H9 (cell line): ENCODE measurements around the gene ADAMTS15. TPM values are rescaled to one million over a fixed set of nuclear protein-coding genes. Genes with fewer than 3 reads are reported as not detected.

ENCODE experiments used
- DNase-seq: peaks from one replicate; pipeline ENCODE4 v3.0.0-alpha.2; 2017
- H2AFZ ChIP-seq: one replicate; pipeline ENCODE4 v1.6.1; 2013; ENCODE audit warnings: mild to moderate bottlenecking, low read length, control low read depth, moderate library complexity
- H2AK5ac ChIP-seq: 2 replicates; pipeline ENCODE4 v1.6.1; 2013; ENCODE audit warnings: low read length, control low read depth, mixed read lengths; ENCODE audit not compliant: insufficient read length
- H2BK120ac ChIP-seq: one replicate; pipeline ENCODE4 v1.6.1; 2013; ENCODE audit warnings: low read depth, mild to moderate bottlenecking, low read length, control low read depth, inconsistent platforms; ENCODE audit not compliant: poor library complexity, severe bottlenecking
- H2BK12ac ChIP-seq: 2 replicates; pipeline ENCODE4 v1.6.1; 2013; ENCODE audit warnings: low read length, control low read depth, mixed read lengths, low read depth; ENCODE audit not compliant: insufficient read length
- H2BK15ac ChIP-seq: 2 replicates; pipeline ENCODE4 v1.6.1; 2013; ENCODE audit warnings: low read depth, low read length, control low read depth
- H2BK20ac ChIP-seq: one replicate; pipeline ENCODE4 v1.6.1; 2013; ENCODE audit warnings: low read depth, mild to moderate bottlenecking, low read length, control low read depth, inconsistent platforms; ENCODE audit not compliant: poor library complexity, severe bottlenecking
- H2BK5ac ChIP-seq: 2 replicates; pipeline ENCODE4 v1.6.1; 2013; ENCODE audit warnings: low read length, control low read depth, mixed read lengths; ENCODE audit not compliant: insufficient read length
- H3K14ac ChIP-seq: 2 replicates; pipeline ENCODE4 v1.6.1; 2013; ENCODE audit warnings: low read length, control low read depth; ENCODE audit not compliant: insufficient read depth
- H3K18ac ChIP-seq: 2 replicates; pipeline ENCODE4 v1.6.1; 2013; ENCODE audit warnings: low read depth, mild to moderate bottlenecking, mixed read lengths, low read length, control low read depth; ENCODE audit not compliant: insufficient read length
- H3K23ac ChIP-seq: 2 replicates; pipeline ENCODE4 v1.6.1; 2013; ENCODE audit warnings: low read length, control low read depth, mixed read lengths, low read depth; ENCODE audit not compliant: insufficient read length
- H3K23me2 ChIP-seq: 2 replicates; pipeline ENCODE4 v1.6.1; 2013; ENCODE audit warnings: low read depth, mild to moderate bottlenecking, mixed read lengths, low read length, control low read depth; ENCODE audit not compliant: insufficient read length, poor library complexity, severe bottlenecking
- H3K27ac ChIP-seq: 2 replicates; pipeline ENCODE4 v1.5.1; 2013; ENCODE audit warnings: low read length, control low read depth, mixed read lengths, low read depth; ENCODE audit not compliant: insufficient read length
- H3K27me3 ChIP-seq: 2 replicates; pipeline ENCODE4 v1.6.1; 2013; ENCODE audit warnings: low read length, control low read depth, inconsistent platforms; ENCODE audit not compliant: insufficient read depth
- H3K4ac ChIP-seq: 2 replicates; pipeline ENCODE4 v1.6.1; 2013; ENCODE audit warnings: low read depth, mild to moderate bottlenecking, control low read depth, inconsistent platforms, low read length, moderate library complexity
- H3K4me1 ChIP-seq: 2 replicates; pipeline ENCODE4 v1.6.1; 2013; ENCODE audit warnings: low read length, control low read depth, inconsistent platforms; ENCODE audit not compliant: insufficient read depth
- H3K4me2 ChIP-seq: 2 replicates; pipeline ENCODE4 v1.6.1; 2013; ENCODE audit warnings: low read length, control low read depth, mixed read lengths; ENCODE audit not compliant: insufficient read length, insufficient read depth
- H3K56ac ChIP-seq: 2 replicates; pipeline ENCODE4 v1.6.1; 2013; ENCODE audit warnings: low read depth, mild to moderate bottlenecking, mixed read lengths, low read length, control low read depth; ENCODE audit not compliant: insufficient read length
- H3K79me1 ChIP-seq: 2 replicates; pipeline ENCODE4 v1.6.1; 2013; ENCODE audit warnings: low read depth, mild to moderate bottlenecking, moderate library complexity, low read length, control low read depth, inconsistent platforms; ENCODE audit not compliant: insufficient read depth, poor library complexity, severe bottlenecking
- H3K79me2 ChIP-seq: 2 replicates; pipeline ENCODE4 v1.6.1; 2013; ENCODE audit warnings: low read length, control low read depth, inconsistent platforms; ENCODE audit not compliant: insufficient read depth
- H3K9ac ChIP-seq: 2 replicates; pipeline ENCODE4 v1.6.1; 2013; ENCODE audit warnings: low read length, control low read depth, mixed read lengths; ENCODE audit not compliant: insufficient read length; ENCODE audit errors: extremely low read depth
- H3K9me3 ChIP-seq: one replicate; pipeline ENCODE4 v1.6.1; 2013; ENCODE audit warnings: low read depth, low read length, inconsistent platforms; ENCODE audit not compliant: control insufficient read depth
- H3T11ph ChIP-seq: one replicate; pipeline ENCODE4 v1.6.1; 2013; ENCODE audit warnings: mild to moderate bottlenecking, low read length, control low read depth, inconsistent platforms
- H4K20me1 ChIP-seq: one replicate; pipeline ENCODE4 v1.6.1; 2013; ENCODE audit not compliant: control insufficient read depth, insufficient read length, insufficient read depth
- H4K5ac ChIP-seq: 2 replicates; pipeline ENCODE4 v1.6.1; 2013; ENCODE audit warnings: low read depth, mild to moderate bottlenecking, mixed read lengths, low read length, control low read depth; ENCODE audit not compliant: insufficient read length
- H4K8ac ChIP-seq: replicated peaks from 2 replicates; pipeline ENCODE4 v1.6.1; 2013; ENCODE audit warnings: low read length, control low read depth, mixed read lengths, low read depth; ENCODE audit not compliant: insufficient read length
- H4K91ac ChIP-seq: 2 replicates; pipeline ENCODE4 v1.6.1; 2013; ENCODE audit warnings: low read depth, mild to moderate bottlenecking, moderate library complexity, mixed read lengths, low read length, control low read depth; ENCODE audit not compliant: insufficient read length
- H3K27ac Mint-ChIP-seq, 3 experiments: 2 replicates in 2 of 3; 3 replicates in 1 of 3; pipeline ENCODE4 v1.8.0; 2020 to 2021; ENCODE audit warnings: mixed read lengths in 3 of 3, mild to moderate bottlenecking in 1 of 3, moderate library complexity in 1 of 3
- H3K27me3 Mint-ChIP-seq: 2 replicates; pipeline ENCODE4 v1.8.0; 2021; ENCODE audit warnings: low read depth, mild to moderate bottlenecking, moderate library complexity, mixed read lengths
- H3K36me3 Mint-ChIP-seq, 3 experiments: 2 replicates in 2 of 3; 3 replicates in 1 of 3; pipeline ENCODE4 v1.8.0; 2020 to 2021; ENCODE audit warnings: low read depth in 3 of 3, mixed read lengths in 3 of 3; ENCODE audit not compliant: insufficient read depth in 1 of 3
- H3K4me1 Mint-ChIP-seq, 2 experiments: 2 replicates each; pipeline ENCODE4 v1.8.0; 2020; ENCODE audit warnings: mixed read lengths in 2 of 2
- H3K4me3 Mint-ChIP-seq, 2 experiments: 2 replicates in 1 of 2; 3 replicates in 1 of 2; pipeline ENCODE4 v1.8.0; 2020 to 2021; ENCODE audit warnings: mild to moderate bottlenecking in 2 of 2, mixed read lengths in 2 of 2, moderate library complexity in 1 of 2
- H3K9me3 Mint-ChIP-seq, 2 experiments: 2 replicates in 1 of 2; 3 replicates in 1 of 2; pipeline ENCODE4 v1.8.0; 2020; ENCODE audit warnings: mild to moderate bottlenecking in 2 of 2, mixed read lengths in 2 of 2, moderate library complexity in 1 of 2
- WGBS: extraction: QIAGEN DNeasy Blood & Tissue Kit; methylation state at CpG from one replicate; pipeline ENCODE4 v1.1.7; 2013; ENCODE audit warnings: missing lambda C conversion rate, low lambda C conversion rate, mixed read lengths; ENCODE audit not compliant: insufficient read length; ENCODE audit errors: extremely low coverage; 5-methylcytosine and 5-hydroxymethylcytosine counted together
- total RNA-seq: library from RNA; stranded (reverse); gene quantifications from 2 replicates; pipeline ENCODE4 v1.2.1, GENCODE V29; 2021
- TF ChIP-seq, protein P1 (sequence below): fragments of 200-600 bp; sonication (generic); conservative IDR thresholded peaks from 3 replicates; pipeline ENCODE4 v1.8.0; 2021; ENCODE audit warnings: antibody characterized with exemption, mild to moderate bottlenecking

ADAMTS15 gene
- total RNA-seq, 1 experiment from 2014 or later = 1.3 TPM

DNA sequence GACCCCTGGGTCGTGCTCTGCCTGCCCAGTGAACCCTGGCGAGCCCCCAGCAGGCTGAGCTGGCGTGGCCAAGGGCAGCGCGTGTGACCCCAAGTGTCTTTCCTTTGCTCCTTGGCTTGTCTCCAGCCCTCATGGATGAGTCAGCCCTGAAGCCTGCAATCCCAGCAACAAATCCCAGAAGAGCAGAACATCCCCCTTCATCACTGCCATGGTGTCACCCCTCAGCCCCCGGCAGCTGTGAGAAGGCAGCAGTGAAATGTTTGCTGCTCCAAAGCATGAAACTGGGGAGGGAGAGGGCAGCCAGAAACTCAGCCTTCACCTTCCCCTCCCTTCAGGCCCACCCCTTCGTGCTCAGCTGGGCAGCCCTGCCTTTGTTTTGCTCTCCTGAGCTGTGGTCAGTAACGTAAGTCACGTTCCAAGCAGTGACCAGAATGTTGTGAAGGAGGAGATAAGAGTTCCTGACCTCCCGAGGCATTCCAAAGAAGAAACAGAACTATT is 29.8 kb downstream of the ADAMTS15 start:
- H4K20me1 ChIP-seq = no peaks in the 10 kb centered on the region
- no peaks in the 10 kb centered on the region for H3K23me2 ChIP-seq
- no peak overlapping the region for H3K18ac ChIP-seq
- WGBS = no CpG with 5 or more reads among the region's 10 CpGs
- no peaks in the 10 kb centered on the region; the same call in 1 of the 2 replicates for H3K4me1 ChIP-seq
- H3K23ac ChIP-seq = no peak overlapping the region
- Mint-ChIP-seq H3K27me3 (no peaks in the 10 kb centered on the region; the same call in 1 of the 2 replicates), H3K9me3 (no peaks in the 10 kb centered on the region), H3K27ac (no peak overlapping the region), H3K4me3 (no peak overlapping the region), H3K4me1 (peaks cover 3 to 4% of the 10 kb centered on the region in 2 experiments; a peak in 2 of 4 replicates), H3K36me3 (no peaks in the 10 kb centered on the region)
- H2AK5ac ChIP-seq = no peak overlapping the region
- no peak overlapping the region for H2BK15ac ChIP-seq
- H3K4me2 ChIP-seq = no peak overlapping the region
- no peak overlapping the region for H3T11ph ChIP-seq
- no peak overlapping the region for H3K4ac ChIP-seq
- peaks cover 2% of the 10 kb centered on the region for H3K79me2 ChIP-seq
- H3K56ac ChIP-seq = no peak overlapping the region
- no peak overlapping the region for H3K9ac ChIP-seq
- H2BK20ac ChIP-seq = no peak overlapping the region
- no peaks in the 10 kb centered on the region for H3K27me3 ChIP-seq
- H3K9me3 ChIP-seq = no peaks in the 10 kb centered on the region
- no peak overlapping the region for H2BK12ac ChIP-seq
- no peaks in the 10 kb centered on the region for H3K79me1 ChIP-seq
- H2BK120ac ChIP-seq = no peak overlapping the region
- H4K5ac ChIP-seq = no peak overlapping the region
- H4K91ac ChIP-seq = no peak overlapping the region
- H2BK5ac ChIP-seq = no peak overlapping the region
- TF ChIP-seq, protein P1, sequence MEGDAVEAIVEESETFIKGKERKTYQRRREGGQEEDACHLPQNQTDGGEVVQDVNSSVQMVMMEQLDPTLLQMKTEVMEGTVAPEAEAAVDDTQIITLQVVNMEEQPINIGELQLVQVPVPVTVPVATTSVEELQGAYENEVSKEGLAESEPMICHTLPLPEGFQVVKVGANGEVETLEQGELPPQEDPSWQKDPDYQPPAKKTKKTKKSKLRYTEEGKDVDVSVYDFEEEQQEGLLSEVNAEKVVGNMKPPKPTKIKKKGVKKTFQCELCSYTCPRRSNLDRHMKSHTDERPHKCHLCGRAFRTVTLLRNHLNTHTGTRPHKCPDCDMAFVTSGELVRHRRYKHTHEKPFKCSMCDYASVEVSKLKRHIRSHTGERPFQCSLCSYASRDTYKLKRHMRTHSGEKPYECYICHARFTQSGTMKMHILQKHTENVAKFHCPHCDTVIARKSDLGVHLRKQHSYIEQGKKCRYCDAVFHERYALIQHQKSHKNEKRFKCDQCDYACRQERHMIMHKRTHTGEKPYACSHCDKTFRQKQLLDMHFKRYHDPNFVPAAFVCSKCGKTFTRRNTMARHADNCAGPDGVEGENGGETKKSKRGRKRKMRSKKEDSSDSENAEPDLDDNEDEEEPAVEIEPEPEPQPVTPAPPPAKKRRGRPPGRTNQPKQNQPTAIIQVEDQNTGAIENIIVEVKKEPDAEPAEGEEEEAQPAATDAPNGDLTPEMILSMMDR = no peak
- no peak overlapping the region for H4K8ac ChIP-seq
- no peak overlapping the region for H2AFZ ChIP-seq
- no peak for DNase-seq
- no peak overlapping the region for H3K27ac ChIP-seq
- H3K14ac ChIP-seq = no peak overlapping the region
